Natural killer cell treated with Interleukin-12 subunit alpha and Interleukin-12 subunit beta and Interleukin-15 and Interleukin-18, amount 100 ng/mL, for 72 hours (primary cell): ENCODE data around the gene SMCO4. TPM values are rescaled to one million over a fixed set of nuclear protein-coding genes. Genes with fewer than 3 reads are reported as not detected.

ENCODE experiments used
- ATAC-seq, 2 donors: fragments of 150-1000 bp; cut with Tn5 transposase in 1 of 2; sonication (Bioruptor Pico), chemical (Tn5 transposase) in 1 of 2; 2 replicates each; pipeline ENCODE4 v1.10.0; 2021
- DNase-seq: peaks from one replicate; pipeline ENCODE4 v3.0.0; 2022; ENCODE audit warnings: low spot score
- H3K27ac Mint-ChIP-seq, 2 donors: 1 replicate in 1 of 2; 2 replicates in 1 of 2; pipeline ENCODE4 v1.8.0; 2022; ENCODE audit warnings: mixed read lengths in 2 of 2, mild to moderate bottlenecking in 1 of 2, moderate library complexity in 1 of 2
- H3K27me3 Mint-ChIP-seq, 2 donors: 1 replicate in 1 of 2; 2 replicates in 1 of 2; pipeline ENCODE4 v1.8.0; 2022; ENCODE audit warnings: mixed read lengths in 2 of 2
- H3K36me3 Mint-ChIP-seq: one replicate; pipeline ENCODE4 v1.8.0; 2022; ENCODE audit warnings: mixed read lengths
- H3K4me1 Mint-ChIP-seq, 2 donors: 1 replicate in 1 of 2; 2 replicates in 1 of 2; pipeline ENCODE4 v1.8.0; 2022; ENCODE audit warnings: low read depth in 2 of 2, mixed read lengths in 2 of 2, mild to moderate bottlenecking in 1 of 2
- H3K4me3 Mint-ChIP-seq: one replicate; pipeline ENCODE4 v1.8.0; 2022; ENCODE audit warnings: mixed read lengths
- H3K9me3 Mint-ChIP-seq: 2 replicates; pipeline ENCODE4 v1.8.0; 2022; ENCODE audit warnings: mixed read lengths
- total RNA-seq, 2 donors: library from RNA; stranded (reverse); gene quantifications; one replicate each; pipeline ENCODE4 v1.2.3, GENCODE V29; 2022

Gene SMCO4
- total RNA-seq, 2 donors from 2014 or later: 12.7 to 17.9 TPM

DNA sequence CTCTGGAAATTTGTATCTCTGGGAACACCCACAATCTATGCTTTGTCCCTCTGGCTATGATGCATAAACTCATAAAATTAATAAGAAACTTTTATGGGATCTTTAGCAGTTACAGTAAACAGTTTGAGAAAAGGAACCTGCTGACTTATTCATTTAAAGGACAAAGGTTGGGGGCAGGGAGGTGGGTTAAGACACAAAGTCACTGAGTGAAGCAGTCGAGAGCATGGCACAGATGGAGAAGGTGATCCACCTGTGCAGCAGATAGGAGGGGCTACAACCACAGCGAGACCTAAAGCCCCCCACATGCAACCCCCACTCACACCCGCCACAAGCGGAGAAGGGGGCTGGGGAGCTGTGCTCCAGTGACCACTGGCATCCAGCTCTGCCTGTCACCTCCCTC lies 45.0 kb downstream of the SMCO4 start:
- no peak overlapping the region for H3K27ac Mint-ChIP-seq
- H3K4me3 Mint-ChIP-seq: no peak overlapping the region
- DNase-seq (no peak), ATAC-seq (no peak)
- no peaks in the 10 kb centered on the region for H3K9me3 Mint-ChIP-seq
- no peaks in the 10 kb centered on the region for H3K36me3 Mint-ChIP-seq
- no peaks in the 10 kb centered on the region for H3K27me3 Mint-ChIP-seq
- H3K4me1 Mint-ChIP-seq: no peaks in the 10 kb centered on the region

DNA sequence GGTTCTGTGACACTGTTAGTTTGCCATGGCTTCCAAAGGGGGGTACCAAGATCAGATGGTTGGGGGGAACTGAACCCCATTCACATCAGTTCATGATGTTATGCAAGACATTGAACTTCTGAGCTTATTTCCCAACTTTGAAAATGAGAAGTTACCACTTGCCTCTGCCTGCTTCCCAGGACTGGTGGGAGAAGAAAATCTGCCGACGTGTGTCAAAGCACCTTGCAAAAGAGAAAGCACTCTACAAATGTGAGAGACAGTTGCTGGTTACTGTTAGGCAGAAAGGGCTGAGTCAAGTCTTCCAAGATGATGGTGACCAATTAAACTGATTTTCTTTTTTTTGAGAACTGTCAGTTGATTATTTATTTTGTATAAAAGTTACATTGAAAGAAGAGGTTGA lies 45.6 kb downstream of the SMCO4 start:
- H3K36me3 Mint-ChIP-seq: no peaks in the 10 kb centered on the region
- no peaks in the 10 kb centered on the region for H3K27me3 Mint-ChIP-seq
- no peaks in the 10 kb centered on the region for H3K9me3 Mint-ChIP-seq
- DNase-seq (no peak), ATAC-seq (no peak)
- H3K4me3 Mint-ChIP-seq: no peak overlapping the region
- H3K27ac Mint-ChIP-seq: no peak overlapping the region
- H3K4me1 Mint-ChIP-seq: no peaks in the 10 kb centered on the region

- Mint-ChIP-seq H3K9me3 (no peaks in the 10 kb centered on the region), H3K27ac (no peak overlapping the region), H3K36me3 (no peaks in the 10 kb centered on the region), H3K4me1 (no peaks in the 10 kb centered on the region), H3K4me3 (no peak overlapping the region), H3K27me3 (no peaks in the 10 kb centered on the region)
- no peak for ATAC-seq
- no peak for DNase-seq
Observed at GRCh38 chr11:93494357-93494756, 48.8 kb downstream of the SMCO4 start.

GRCh38 chr11:93493252-93493897 lies 49.8 kb downstream of the SMCO4 start:
- no peaks in the 10 kb centered on the region for H3K27me3 Mint-ChIP-seq
- H3K4me3 Mint-ChIP-seq: no peak overlapping the region
- no peaks in the 10 kb centered on the region for H3K4me1 Mint-ChIP-seq
- H3K36me3 Mint-ChIP-seq: no peaks in the 10 kb centered on the region
- DNase-seq (no peak), ATAC-seq (peak in 1 of 2 donors; percentile 6)
- no peaks in the 10 kb centered on the region for H3K9me3 Mint-ChIP-seq
- no peak overlapping the region for H3K27ac Mint-ChIP-seq

DNA sequence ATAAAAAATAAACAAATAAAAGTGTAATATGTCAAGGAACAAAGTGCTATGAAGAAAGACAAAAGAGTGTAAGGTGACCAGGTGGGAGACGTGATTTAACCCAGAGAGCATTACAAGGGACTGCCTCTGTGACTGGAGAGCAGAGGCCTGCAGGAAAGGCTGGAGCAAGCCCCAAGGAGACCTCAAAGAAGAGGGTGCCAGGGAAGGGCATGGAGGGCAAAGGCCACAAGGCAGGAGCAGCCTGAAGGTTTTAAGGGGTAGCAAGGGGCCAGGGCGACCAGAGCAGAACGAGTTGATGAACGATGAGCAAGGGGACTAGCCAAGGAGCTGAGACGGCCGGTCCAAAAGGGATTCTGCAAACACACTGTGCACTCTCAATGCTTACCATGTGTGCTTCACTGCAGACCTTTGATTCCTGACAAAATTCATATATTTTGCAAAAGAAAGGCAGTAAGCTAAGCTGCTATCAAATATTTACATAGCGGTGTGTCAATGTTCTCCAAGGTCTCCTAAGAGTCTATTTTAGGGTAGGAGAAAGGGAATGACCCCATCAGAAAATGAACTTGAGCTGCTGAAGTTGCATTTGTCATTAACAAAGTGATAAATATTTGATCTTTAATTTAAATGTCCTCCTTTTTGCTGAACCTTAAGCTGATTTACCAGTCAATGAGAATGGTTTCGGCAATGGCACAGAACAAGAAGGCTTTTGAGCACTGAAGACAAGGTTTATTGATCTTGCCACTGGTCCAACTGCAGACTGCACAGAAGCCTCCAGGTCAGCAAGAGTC lies 50.5 kb downstream of the SMCO4 start:
- no peak overlapping the region for H3K4me3 Mint-ChIP-seq
- no peak for ATAC-seq
- no peaks in the 10 kb centered on the region for H3K36me3 Mint-ChIP-seq
- H3K27me3 Mint-ChIP-seq: no peaks in the 10 kb centered on the region
- no peak overlapping the region for H3K27ac Mint-ChIP-seq
- H3K9me3 Mint-ChIP-seq: no peaks in the 10 kb centered on the region
- H3K4me1 Mint-ChIP-seq: no peaks in the 10 kb centered on the region
- no peak for DNase-seq

GRCh38 chr11:93491973-93492372 lies 51.2 kb downstream of the SMCO4 start:
- Mint-ChIP-seq H3K36me3 (no peaks in the 10 kb centered on the region), H3K9me3 (no peaks in the 10 kb centered on the region), H3K27ac (no peak overlapping the region), H3K27me3 (no peaks in the 10 kb centered on the region), H3K4me3 (no peak overlapping the region), H3K4me1 (no peaks in the 10 kb centered on the region)
- DNase-seq: no peak
- ATAC-seq: no peak

GRCh38 chr11:93490996-93491618 lies 52.1 kb downstream of the SMCO4 start:
- Mint-ChIP-seq H3K36me3 (no peaks in the 10 kb centered on the region), H3K9me3 (no peaks in the 10 kb centered on the region), H3K27ac (no peak overlapping the region), H3K27me3 (no peaks in the 10 kb centered on the region), H3K4me1 (no peaks in the 10 kb centered on the region), H3K4me3 (no peak overlapping the region)
- ATAC-seq: no peak
- DNase-seq: no peak

GRCh38 chr11:93489841-93490240 lies 53.4 kb downstream of the SMCO4 start:
- H3K27me3 Mint-ChIP-seq: no peaks in the 10 kb centered on the region
- H3K9me3 Mint-ChIP-seq: no peaks in the 10 kb centered on the region
- no peak overlapping the region for H3K27ac Mint-ChIP-seq
- no peak overlapping the region for H3K4me3 Mint-ChIP-seq
- no peak for ATAC-seq
- no peak for DNase-seq
- no peaks in the 10 kb centered on the region for H3K36me3 Mint-ChIP-seq
- no peaks in the 10 kb centered on the region for H3K4me1 Mint-ChIP-seq

DNA sequence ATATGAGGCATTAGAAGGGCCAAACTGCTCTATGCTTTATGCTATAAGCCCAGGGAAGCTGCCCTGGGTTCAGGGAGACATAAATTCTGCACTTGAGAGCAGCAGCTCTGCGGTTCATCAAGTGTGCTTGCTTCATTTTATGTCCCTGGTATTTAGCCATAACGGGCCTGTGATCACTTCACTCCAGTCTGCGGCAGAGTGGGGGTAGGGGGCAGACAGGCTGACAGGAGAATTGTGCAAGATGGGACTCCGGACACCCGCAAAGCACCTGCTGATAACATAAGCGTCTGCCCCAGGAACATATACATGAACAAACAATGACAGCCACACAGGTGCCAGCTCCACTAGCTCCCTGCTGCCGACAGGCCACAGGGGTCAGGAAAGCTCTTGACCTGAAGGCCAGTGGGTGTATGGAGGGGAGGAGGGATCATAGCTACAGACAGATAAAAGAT lies 56.1 kb downstream of the SMCO4 start:
- peaks cover 0 to 3% of the 10 kb centered on the region in 2 donors for H3K4me1 Mint-ChIP-seq
- no peaks in the 10 kb centered on the region for H3K9me3 Mint-ChIP-seq
- H3K27ac Mint-ChIP-seq: no peak overlapping the region
- H3K27me3 Mint-ChIP-seq: no peaks in the 10 kb centered on the region
- no peaks in the 10 kb centered on the region for H3K36me3 Mint-ChIP-seq
- no peak overlapping the region for H3K4me3 Mint-ChIP-seq
- ATAC-seq (no peak), DNase-seq (no peak)

DNA sequence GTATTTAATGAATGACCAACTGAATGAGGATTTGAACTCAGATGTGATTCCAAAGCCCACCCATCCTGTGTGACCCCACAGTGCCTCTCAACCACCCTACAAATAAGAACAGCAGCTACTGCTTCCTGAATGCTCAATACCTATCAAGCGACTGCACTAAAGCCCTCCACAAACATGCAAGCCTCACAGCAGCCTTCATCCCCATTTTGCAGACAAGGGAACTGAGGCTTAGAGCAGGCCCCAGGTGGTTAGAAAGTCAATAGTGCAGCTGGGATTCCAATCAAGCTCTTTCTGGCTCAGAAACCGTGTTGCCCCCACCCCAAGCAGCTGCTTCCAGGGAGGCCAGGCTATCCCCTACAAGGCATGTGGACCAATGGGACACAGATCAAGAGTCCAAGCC lies 57.2 kb downstream of the SMCO4 start:
- no peak for ATAC-seq
- Mint-ChIP-seq H3K9me3 (no peaks in the 10 kb centered on the region), H3K4me1 (peaks cover 0 to 3% of the 10 kb centered on the region in 2 donors), H3K27me3 (no peaks in the 10 kb centered on the region), H3K27ac (no peak overlapping the region), H3K36me3 (no peaks in the 10 kb centered on the region), H3K4me3 (no peak overlapping the region)
- no peak for DNase-seq

DNA sequence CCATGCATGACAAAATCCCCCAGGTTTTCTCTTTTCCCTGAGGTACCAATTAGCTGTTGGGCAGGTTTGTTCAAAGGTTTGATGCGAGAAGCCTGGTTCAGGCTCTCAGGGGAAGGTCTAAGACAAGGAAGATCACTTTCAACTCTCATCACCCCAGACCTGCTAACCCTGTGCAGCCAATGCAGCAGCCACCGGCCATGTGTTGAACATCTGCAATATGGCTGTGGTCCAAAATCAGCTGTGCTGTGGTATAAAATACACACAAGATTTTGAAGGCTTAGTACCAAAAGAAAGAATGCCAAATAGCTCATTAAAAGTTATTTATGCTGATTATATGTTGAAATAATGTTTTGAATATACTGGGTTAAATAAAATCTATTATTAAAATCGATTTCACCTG lies 58.5 kb downstream of the SMCO4 start:
- no peak for ATAC-seq
- H3K4me3 Mint-ChIP-seq: no peak overlapping the region
- peaks cover 0 to 3% of the 10 kb centered on the region in 2 donors for H3K4me1 Mint-ChIP-seq
- no peak for DNase-seq
- H3K36me3 Mint-ChIP-seq: no peaks in the 10 kb centered on the region
- H3K27ac Mint-ChIP-seq: no peak overlapping the region
- no peaks in the 10 kb centered on the region for H3K27me3 Mint-ChIP-seq
- H3K9me3 Mint-ChIP-seq: no peaks in the 10 kb centered on the region

- H3K27me3 Mint-ChIP-seq: no peaks in the 10 kb centered on the region
- no peak for ATAC-seq
- H3K4me1 Mint-ChIP-seq: peaks cover 0 to 3% of the 10 kb centered on the region in 2 donors
- no peak for DNase-seq
- H3K4me3 Mint-ChIP-seq: no peak overlapping the region
- no peaks in the 10 kb centered on the region for H3K9me3 Mint-ChIP-seq
- no peaks in the 10 kb centered on the region for H3K36me3 Mint-ChIP-seq
- no peak overlapping the region for H3K27ac Mint-ChIP-seq
Observed at GRCh38 chr11:93482556-93482955, 60.6 kb downstream of the SMCO4 start.

GRCh38 chr11:93481696-93482095 lies 61.5 kb downstream of the SMCO4 start:
- H3K9me3 Mint-ChIP-seq: no peaks in the 10 kb centered on the region
- peaks cover 0 to 3% of the 10 kb centered on the region in 2 donors for H3K4me1 Mint-ChIP-seq
- H3K27ac Mint-ChIP-seq: no peak overlapping the region
- H3K36me3 Mint-ChIP-seq: no peaks in the 10 kb centered on the region
- no peaks in the 10 kb centered on the region for H3K27me3 Mint-ChIP-seq
- DNase-seq (no peak), ATAC-seq (no peak)
- no peak overlapping the region for H3K4me3 Mint-ChIP-seq

GRCh38 chr11:93481279-93481678 lies 61.9 kb downstream of the SMCO4 start:
- Mint-ChIP-seq H3K9me3 (no peaks in the 10 kb centered on the region), H3K4me3 (no peak overlapping the region), H3K4me1 (peaks cover 0 to 3% of the 10 kb centered on the region in 2 donors), H3K27ac (no peak overlapping the region), H3K36me3 (no peaks in the 10 kb centered on the region), H3K27me3 (no peaks in the 10 kb centered on the region)
- DNase-seq: no peak
- no peak for ATAC-seq
